IPS DF 6.9 (cell line): ENCODE data around the gene MICAL1.

ENCODE experiments used
- DNase-seq: peaks from one replicate; pipeline ENCODE4 v3.0.0-alpha.2; 2013; ENCODE audit warnings: low read depth, low spot score
- H3K27ac ChIP-seq: one replicate; pipeline ENCODE4 v1.5.1; 2013; ENCODE audit warnings: low read length, control low read depth
- H3K27me3 ChIP-seq: 2 replicates; pipeline ENCODE4 v1.6.1; 2013; ENCODE audit warnings: mild to moderate bottlenecking, low read length; ENCODE audit not compliant: control insufficient read depth, insufficient read depth
- H3K36me3 ChIP-seq: 2 replicates; pipeline ENCODE4 v1.6.1; 2013; ENCODE audit warnings: low read length; ENCODE audit not compliant: control insufficient read depth, insufficient read depth
- H3K4me1 ChIP-seq: 2 replicates; pipeline ENCODE4 v1.6.1; 2013; ENCODE audit warnings: low read length; ENCODE audit not compliant: control insufficient read depth, insufficient read depth
- H3K4me3 ChIP-seq: 2 replicates; pipeline ENCODE4 v1.5.1; 2013; ENCODE audit warnings: mild to moderate bottlenecking, low read length
- H3K9me3 ChIP-seq: 2 replicates; pipeline ENCODE4 v1.6.1; 2013; ENCODE audit warnings: low read length, inconsistent platforms; ENCODE audit not compliant: control insufficient read depth, insufficient read depth
- WGBS: extraction: QIAGEN DNeasy Blood & Tissue Kit; methylation state at CpG from one replicate; pipeline ENCODE4 v1.1.7; 2013; ENCODE audit warnings: mixed read lengths, missing lambda C conversion rate; ENCODE audit not compliant: insufficient read length, insufficient coverage; 5-methylcytosine and 5-hydroxymethylcytosine counted together

MICAL1 gene

GRCh38 chr6:109477725-109478124, 22.2 kb upstream of the MICAL1 start:
- WGBS = no CpG with 5 or more reads among the region's 2 CpGs
- peaks cover 6% of the 10 kb centered on the region; the same call in 1 of the 2 replicates for H3K4me1 ChIP-seq
- H3K27ac ChIP-seq = no peak overlapping the region

GRCh38 chr6:109477184-109477583, 21.6 kb upstream of the MICAL1 start:
- no peak overlapping the region for H3K4me3 ChIP-seq
- H3K36me3 ChIP-seq = peaks cover 21% of the 10 kb centered on the region
- WGBS = no CpG with 5 or more reads among the region's 2 CpGs
- no peaks in the 10 kb centered on the region for H3K27me3 ChIP-seq
- peaks cover 6% of the 10 kb centered on the region; the same call in 1 of the 2 replicates for H3K4me1 ChIP-seq
- H3K27ac ChIP-seq = no peak overlapping the region
- DNase-seq = no peak
- H3K9me3 ChIP-seq = no peaks in the 10 kb centered on the region

More at GRCh38 chr6:109477725-109478124, 22.2 kb upstream of the MICAL1 start:
- no peak overlapping the region for H3K4me3 ChIP-seq
- DNase-seq = no peak
- no peaks in the 10 kb centered on the region for H3K27me3 ChIP-seq
- H3K36me3 ChIP-seq = peaks cover 16% of the 10 kb centered on the region
- no peaks in the 10 kb centered on the region for H3K9me3 ChIP-seq

GRCh38 chr6:109475625-109476024, 20.1 kb upstream of the MICAL1 start:
- peaks cover 34% of the 10 kb centered on the region for H3K36me3 ChIP-seq
- no peaks in the 10 kb centered on the region for H3K27me3 ChIP-seq
- DNase-seq = no peak
- H3K4me3 ChIP-seq = no peak overlapping the region
- no CpG with 5 or more reads among the region's 2 CpGs for WGBS
- H3K27ac ChIP-seq = no peak overlapping the region
- no peaks in the 10 kb centered on the region for H3K9me3 ChIP-seq
- peaks cover 2% of the 10 kb centered on the region; the same call in 1 of the 2 replicates for H3K4me1 ChIP-seq

DNA sequence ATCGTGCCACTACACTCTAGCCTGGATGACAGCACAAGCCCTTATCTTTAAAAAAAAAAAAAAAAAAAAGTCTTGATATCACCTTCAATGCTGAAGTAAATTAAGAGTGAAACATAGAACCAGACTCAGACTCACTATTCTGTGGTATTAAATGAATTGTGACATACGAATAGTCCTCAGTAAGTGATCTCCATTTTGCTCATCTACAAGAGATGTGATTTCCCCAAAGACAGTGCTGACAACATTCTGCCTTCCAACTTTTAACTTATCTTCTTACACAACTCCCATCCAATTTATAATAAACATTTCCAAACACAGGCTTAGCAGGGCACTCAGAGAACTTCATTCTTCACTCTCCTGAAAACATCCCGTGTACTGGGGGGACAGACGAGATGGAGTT, 19.4 kb upstream of the MICAL1 start:
- no CpG with 5 or more reads among the region's 4 CpGs for WGBS

DNA sequence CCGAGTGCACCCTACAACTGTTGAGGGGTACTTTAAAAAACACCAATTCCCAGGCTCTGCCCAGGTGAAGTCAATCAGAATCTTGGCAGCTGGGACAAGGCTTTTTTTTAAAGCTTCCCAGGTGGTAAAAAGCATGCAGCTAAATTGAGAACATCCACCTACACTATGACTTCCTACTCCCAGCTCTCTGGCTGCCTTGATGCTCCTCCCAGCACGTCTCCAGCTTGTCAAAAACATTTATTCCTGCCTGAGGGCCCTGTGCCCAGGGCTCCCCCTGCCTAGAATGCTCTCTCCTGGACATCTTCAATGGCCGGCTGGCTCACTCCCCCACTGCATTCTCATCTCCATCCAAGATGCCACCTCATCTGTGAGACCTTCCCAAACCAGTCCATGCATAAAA, 17.5 kb upstream of the MICAL1 start:
- no CpG with 5 or more reads among the region's 3 CpGs for WGBS
- no peak for DNase-seq
- no peaks in the 10 kb centered on the region for H3K9me3 ChIP-seq
- H3K27me3 ChIP-seq = no peaks in the 10 kb centered on the region
- H3K36me3 ChIP-seq = peaks cover 49% of the 10 kb centered on the region
- H3K4me3 ChIP-seq = no peak overlapping the region
- no peak overlapping the region for H3K27ac ChIP-seq
- H3K4me1 ChIP-seq = peaks cover 2% of the 10 kb centered on the region; the same call in 1 of the 2 replicates

More for the DNA sequence above, 19.4 kb upstream of the MICAL1 start:
- DNase-seq = no peak
- Histone ChIP-seq H3K36me3 (peaks cover 37% of the 10 kb centered on the region), H3K27me3 (no peaks in the 10 kb centered on the region), H3K4me3 (no peak overlapping the region), H3K9me3 (no peaks in the 10 kb centered on the region), H3K27ac (no peak overlapping the region), H3K4me1 (peaks cover 2% of the 10 kb centered on the region; the same call in 1 of the 2 replicates)

- no peak for DNase-seq
- Histone ChIP-seq H3K4me3 (no peak overlapping the region), H3K36me3 (peaks cover 49% of the 10 kb centered on the region), H3K9me3 (no peaks in the 10 kb centered on the region), H3K27me3 (no peaks in the 10 kb centered on the region), H3K4me1 (no peaks in the 10 kb centered on the region), H3K27ac (no peak overlapping the region)
- WGBS = no CpG with 5 or more reads among the region's 9 CpGs
These were observed 16.8 kb upstream of the MICAL1 start for GRCh38 chr6:109472132-109472995.

GRCh38 chr6:109471105-109471810, 15.7 kb upstream of the MICAL1 start:
- DNase-seq = no peak
- no CpG with 5 or more reads among the region's 5 CpGs for WGBS
- Histone ChIP-seq H3K36me3 (peaks cover 50% of the 10 kb centered on the region), H3K27ac (no peak overlapping the region), H3K4me1 (no peaks in the 10 kb centered on the region), H3K4me3 (no peak overlapping the region), H3K9me3 (no peaks in the 10 kb centered on the region), H3K27me3 (no peaks in the 10 kb centered on the region)

DNA sequence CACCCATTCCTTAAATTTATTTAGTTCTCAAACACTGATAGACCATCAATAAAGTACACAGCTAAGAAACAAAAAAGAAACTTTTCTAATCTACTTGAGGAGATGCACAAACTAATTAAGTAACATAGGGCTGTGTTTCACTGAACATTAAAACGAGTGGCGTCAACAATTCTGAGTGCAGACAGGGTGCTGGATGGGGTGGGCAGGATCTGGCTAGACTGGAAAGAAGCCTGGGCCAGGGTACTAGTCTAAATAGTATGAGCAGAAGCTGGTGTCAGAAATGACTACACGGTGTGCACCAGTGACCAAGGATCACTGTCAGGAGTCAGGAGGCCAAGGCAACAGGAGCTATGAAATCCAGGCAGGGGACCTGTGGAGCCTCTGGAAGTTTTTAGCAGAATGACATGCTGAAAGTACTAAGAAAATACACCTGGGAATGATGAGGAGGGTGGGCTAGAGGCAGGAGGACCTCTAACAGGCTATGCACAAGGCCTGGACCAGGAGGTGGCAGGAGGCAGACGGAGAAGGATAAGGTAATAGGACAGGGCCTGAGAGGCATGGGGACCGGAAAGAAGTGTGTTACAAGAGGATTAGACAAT, 14.1 kb upstream of the MICAL1 start:
- H3K27me3 ChIP-seq = no peaks in the 10 kb centered on the region
- no peaks in the 10 kb centered on the region for H3K9me3 ChIP-seq
- no peak for DNase-seq
- no peak overlapping the region for H3K27ac ChIP-seq
- H3K4me1 ChIP-seq = no peaks in the 10 kb centered on the region
- WGBS = no CpG with 5 or more reads among the region's 5 CpGs
- H3K36me3 ChIP-seq = peaks cover 52% of the 10 kb centered on the region
- no peak overlapping the region for H3K4me3 ChIP-seq

DNA sequence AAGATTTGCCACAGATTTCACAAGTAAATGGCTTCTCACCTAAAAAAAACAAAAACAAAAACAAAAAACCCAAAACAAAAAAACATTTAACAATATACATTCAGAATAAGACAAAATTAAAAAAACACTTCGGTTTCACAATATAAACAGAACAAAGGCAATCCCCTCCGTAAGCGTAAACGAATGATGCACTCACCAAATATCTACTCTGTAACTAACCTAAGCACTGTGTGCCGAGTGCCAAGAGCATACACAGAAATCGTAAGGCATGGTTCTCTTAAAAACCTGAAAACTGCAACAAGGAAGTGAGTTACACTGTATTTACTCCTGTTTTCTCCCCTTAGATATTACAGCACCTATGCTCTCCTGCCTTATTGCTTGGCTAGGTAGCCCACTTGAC, 12.1 kb upstream of the MICAL1 start:
- DNase-seq = no peak
- no peaks in the 10 kb centered on the region for H3K4me1 ChIP-seq
- no peak overlapping the region for H3K27ac ChIP-seq
- peaks cover 44% of the 10 kb centered on the region for H3K36me3 ChIP-seq
- 100% methylated on average over 2 of the region's 6 CpGs for WGBS
- H3K4me3 ChIP-seq = no peak overlapping the region
- H3K27me3 ChIP-seq = no peaks in the 10 kb centered on the region
- no peaks in the 10 kb centered on the region for H3K9me3 ChIP-seq

- Histone ChIP-seq H3K4me1 (no peaks in the 10 kb centered on the region), H3K27me3 (no peaks in the 10 kb centered on the region), H3K36me3 (peaks cover 32% of the 10 kb centered on the region), H3K9me3 (no peaks in the 10 kb centered on the region), H3K4me3 (no peak overlapping the region), H3K27ac (no peak overlapping the region)
- DNase-seq = no peak
- WGBS = no CpG with 5 or more reads among the region's 7 CpGs
These were observed 10.8 kb upstream of the MICAL1 start for GRCh38 chr6:109466212-109466923.
